Fibroblast of pulmonary artery (primary cell): ENCODE data around the gene STEAP1B.

Experiments
- DNase-seq: peaks from one replicate; pipeline ENCODE4 v3.0.0-alpha.2; 2010; ENCODE audit warnings: low read depth
- H3K4me3 ChIP-seq: replicated peaks from 2 replicates; pipeline ENCODE4 v1.5.1; 2011; ENCODE audit warnings: low read depth, mild to moderate bottlenecking, control low read depth, low read length, moderate library complexity
- CTCF ChIP-seq: IDR thresholded peaks from 2 replicates; pipeline ENCODE4 v1.5.1; 2011; ENCODE audit warnings: mild to moderate bottlenecking, control low read depth, low read length, inconsistent platforms; ENCODE audit errors: missing control alignments

STEAP1B gene

GRCh38 chr7:22447762-22448161, 52.2 kb downstream of the STEAP1B start:
- TF ChIP-seq CTCF = no peak
- DNase-seq = no peak
- no peak overlapping the region for H3K4me3 ChIP-seq

GRCh38 chr7:22447008-22447407, 53.0 kb downstream of the STEAP1B start:
- no peak for DNase-seq
- no peak for TF ChIP-seq CTCF
- no peak overlapping the region for H3K4me3 ChIP-seq

GRCh38 chr7:22445853-22446252, 54.1 kb downstream of the STEAP1B start:
- DNase-seq = no peak
- no peak for TF ChIP-seq CTCF
- no peak overlapping the region for H3K4me3 ChIP-seq

GRCh38 chr7:22445140-22445743, 54.7 kb downstream of the STEAP1B start:
- H3K4me3 ChIP-seq = no peak overlapping the region
- DNase-seq = peak; percentile 75
- TF ChIP-seq CTCF = no peak

GRCh38 chr7:22444181-22444971, 55.6 kb downstream of the STEAP1B start:
- DNase-seq = peak; percentile 72
- no peak overlapping the region for H3K4me3 ChIP-seq
- TF ChIP-seq CTCF = no peak

GRCh38 chr7:22443370-22444180, 56.4 kb downstream of the STEAP1B start:
- DNase-seq = no peak
- no peak overlapping the region for H3K4me3 ChIP-seq
- TF ChIP-seq CTCF = no peak
